Lower lobe of right lung (tissue), 2 donors: ENCODE measurements around the gene ZAP70. TPM values are rescaled to one million over a fixed set of nuclear protein-coding genes. Genes with fewer than 3 reads are reported as not detected.

Experiments
- ATAC-seq, 2 donors: fragments of 200-7000 bp; cut with Tn5 transposase; one replicate each; pipeline ENCODE4 v1.9.1; 2020 to 2022; ENCODE audit warnings: mild to moderate bottlenecking in 2 of 2, moderate library complexity in 2 of 2
- DNase-seq: peaks from one replicate; pipeline ENCODE4 v3.0.0-alpha.2; 2020
- H3K27ac ChIP-seq: fragments of 200-600 bp; one replicate; pipeline ENCODE4 v1.8.0; 2022
- H3K27me3 ChIP-seq: fragments of 200-600 bp; one replicate; pipeline ENCODE4 v1.8.0; 2022; ENCODE audit warnings: low read depth
- H3K36me3 ChIP-seq: fragments of 200-600 bp; one replicate; pipeline ENCODE4 v1.8.0; 2022; ENCODE audit warnings: mild to moderate bottlenecking
- H3K4me1 ChIP-seq: fragments of 200-600 bp; one replicate; pipeline ENCODE4 v1.8.0; 2022
- H3K4me3 ChIP-seq: fragments of 200-600 bp; one replicate; pipeline ENCODE4 v1.8.0; 2022; ENCODE audit warnings: mild to moderate bottlenecking
- H3K9me3 ChIP-seq: fragments of 200-600 bp; one replicate; pipeline ENCODE4 v1.8.0; 2022
- intact Hi-C: fragments of 100-400 bp; cut with DNase I; formaldehyde crosslinking; loops from one replicate; pipeline ENCODE4 v1.11.0; 2022
- total RNA-seq: library from RNA; stranded (reverse); fragmentation: NEBNext Ultra II Directional; extraction: Animal tissue kit (Norgen Biotek cat#: 25700); gene quantifications from one replicate; pipeline ENCODE4 v1.2.1, GENCODE V29; 2021
- TF ChIP-seq, protein P1 (sequence below): fragments of 200-600 bp; IDR thresholded peaks from one replicate; pipeline ENCODE4 v1.8.0; 2022; ENCODE audit warnings: antibody characterized with exemption, mild to moderate bottlenecking
- donor health status: DM: no; HTN: yes; CAD: no; lungs with severe emphysema.

Gene ZAP70
- total RNA-seq, 1 donor from 2014 or later, result 8.8 TPM

DNA sequence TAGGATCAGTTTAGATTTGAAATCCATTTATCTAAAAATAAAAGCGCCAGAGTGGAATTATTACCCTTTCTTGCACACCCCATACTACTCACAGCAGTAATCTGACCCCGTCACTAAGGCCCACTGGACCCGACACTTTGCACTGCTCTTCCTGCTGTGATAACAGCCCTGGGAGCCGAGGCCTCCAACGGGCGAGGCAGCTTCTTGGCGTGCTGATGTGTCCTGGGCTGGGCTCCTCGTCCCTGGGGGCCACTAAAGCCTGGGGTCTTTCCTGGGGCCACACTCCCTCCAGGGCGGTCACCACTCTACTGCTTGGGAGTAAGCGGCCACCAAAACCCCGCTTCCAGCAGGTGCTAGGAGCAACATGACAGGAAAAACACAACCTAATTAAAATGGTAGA is 61.7 kb downstream of the ZAP70 start:
- Histone ChIP-seq H3K4me3 (no peak overlapping the region), H3K27me3 (no peaks in the 10 kb centered on the region), H3K9me3 (no peaks in the 10 kb centered on the region), H3K4me1 (no peaks in the 10 kb centered on the region), H3K27ac (no peak overlapping the region), H3K36me3 (peaks cover 63% of the 10 kb centered on the region)
- TF ChIP-seq, protein P1, sequence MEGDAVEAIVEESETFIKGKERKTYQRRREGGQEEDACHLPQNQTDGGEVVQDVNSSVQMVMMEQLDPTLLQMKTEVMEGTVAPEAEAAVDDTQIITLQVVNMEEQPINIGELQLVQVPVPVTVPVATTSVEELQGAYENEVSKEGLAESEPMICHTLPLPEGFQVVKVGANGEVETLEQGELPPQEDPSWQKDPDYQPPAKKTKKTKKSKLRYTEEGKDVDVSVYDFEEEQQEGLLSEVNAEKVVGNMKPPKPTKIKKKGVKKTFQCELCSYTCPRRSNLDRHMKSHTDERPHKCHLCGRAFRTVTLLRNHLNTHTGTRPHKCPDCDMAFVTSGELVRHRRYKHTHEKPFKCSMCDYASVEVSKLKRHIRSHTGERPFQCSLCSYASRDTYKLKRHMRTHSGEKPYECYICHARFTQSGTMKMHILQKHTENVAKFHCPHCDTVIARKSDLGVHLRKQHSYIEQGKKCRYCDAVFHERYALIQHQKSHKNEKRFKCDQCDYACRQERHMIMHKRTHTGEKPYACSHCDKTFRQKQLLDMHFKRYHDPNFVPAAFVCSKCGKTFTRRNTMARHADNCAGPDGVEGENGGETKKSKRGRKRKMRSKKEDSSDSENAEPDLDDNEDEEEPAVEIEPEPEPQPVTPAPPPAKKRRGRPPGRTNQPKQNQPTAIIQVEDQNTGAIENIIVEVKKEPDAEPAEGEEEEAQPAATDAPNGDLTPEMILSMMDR, result no peak
- intact Hi-C loops, result no loop called here
- ATAC-seq (no peak), DNase-seq (no peak)

- intact Hi-C loops, result no loop called here
- Histone ChIP-seq H3K27me3 (no peaks in the 10 kb centered on the region), H3K4me3 (no peak overlapping the region), H3K4me1 (no peaks in the 10 kb centered on the region), H3K9me3 (no peaks in the 10 kb centered on the region), H3K27ac (no peak overlapping the region), H3K36me3 (peaks cover 32% of the 10 kb centered on the region)
- TF ChIP-seq, protein P1, result no peak
- no peak for ATAC-seq
- DNase-seq, result no peak
Measured at GRCh38 chr2:97779141-97779540, 65.8 kb downstream of the ZAP70 start.

- Histone ChIP-seq H3K27ac (no peak overlapping the region), H3K4me1 (no peaks in the 10 kb centered on the region), H3K36me3 (peaks cover 14% of the 10 kb centered on the region), H3K4me3 (no peak overlapping the region), H3K9me3 (no peaks in the 10 kb centered on the region), H3K27me3 (no peaks in the 10 kb centered on the region)
- ATAC-seq, result no peak
- TF ChIP-seq, protein P1, result no peak
- DNase-seq, result no peak
- intact Hi-C loops, result no loop called here
Measured at GRCh38 chr2:97781981-97782380, 68.6 kb downstream of the ZAP70 start.

- DNase-seq, result no peak
- peaks cover 30% of the 10 kb centered on the region for H3K36me3 ChIP-seq
- intact Hi-C loops, result no loop called here
- H3K27ac ChIP-seq, result no peak overlapping the region
- H3K4me1 ChIP-seq, result no peaks in the 10 kb centered on the region
- no peaks in the 10 kb centered on the region for H3K27me3 ChIP-seq
- no peaks in the 10 kb centered on the region for H3K9me3 ChIP-seq
- no peak for ATAC-seq
- TF ChIP-seq, protein P1, result no peak
- H3K4me3 ChIP-seq, result no peak overlapping the region
Measured at GRCh38 chr2:97784953-97785352, 71.6 kb downstream of the ZAP70 start.

DNA sequence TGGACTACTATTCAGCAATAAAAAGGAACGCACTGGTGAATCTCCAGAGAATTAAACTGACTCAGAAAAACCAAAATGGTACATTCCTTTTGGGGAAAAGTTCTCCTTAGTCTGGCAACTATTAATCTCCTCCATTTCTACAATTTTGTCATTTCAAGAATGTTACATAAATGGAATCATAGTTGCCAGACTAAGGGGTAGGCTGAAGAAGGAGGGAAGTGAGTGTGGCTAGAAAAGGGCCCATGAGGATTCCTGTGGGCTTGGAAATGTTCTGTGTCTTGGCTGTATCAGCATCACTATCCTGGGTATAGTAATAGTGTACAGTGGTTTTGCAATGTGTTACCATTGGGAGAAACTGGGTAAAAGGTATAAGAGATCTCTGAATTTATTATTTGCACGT is 72.4 kb downstream of the ZAP70 start:
- H3K4me1 ChIP-seq, result no peaks in the 10 kb centered on the region
- H3K36me3 ChIP-seq, result peaks cover 37% of the 10 kb centered on the region

More for the DNA sequence above, 72.4 kb downstream of the ZAP70 start:
- H3K27ac ChIP-seq, result no peak overlapping the region
- intact Hi-C loops, result no loop called here
- no peak overlapping the region for H3K4me3 ChIP-seq
- H3K9me3 ChIP-seq, result no peaks in the 10 kb centered on the region
- H3K27me3 ChIP-seq, result no peaks in the 10 kb centered on the region
- TF ChIP-seq, protein P1, result no peak
- no peak for ATAC-seq
- DNase-seq, result no peak
